Progenitor cell of endocrine pancreas (in vitro differentiated cells): ENCODE measurements around the gene FGF9. TPM values are rescaled to one million over a fixed set of nuclear protein-coding genes. Genes with fewer than 3 reads are reported as not detected.

Source experiments
- DNase-seq: peaks from one replicate; pipeline ENCODE4 v3.0.0; 2021; ENCODE audit warnings: low spot score; ENCODE audit not compliant: unreplicated experiment
- H3K27ac Mint-ChIP-seq: 2 replicates; pipeline ENCODE4 v1.8.0; 2021; ENCODE audit warnings: mild to moderate bottlenecking, moderate library complexity, mixed read lengths
- H3K27me3 Mint-ChIP-seq: 2 replicates; pipeline ENCODE4 v1.8.0; 2021; ENCODE audit warnings: mixed read lengths
- H3K36me3 Mint-ChIP-seq: 2 replicates; pipeline ENCODE4 v1.8.0; 2022; ENCODE audit warnings: mixed read lengths; ENCODE audit not compliant: insufficient read depth
- H3K4me1 Mint-ChIP-seq: 2 replicates; pipeline ENCODE4 v1.8.0; 2021; ENCODE audit warnings: low read depth, mixed read lengths
- H3K4me3 Mint-ChIP-seq: 2 replicates; pipeline ENCODE4 v1.8.0; 2021; ENCODE audit warnings: low read depth, mild to moderate bottlenecking, moderate library complexity, mixed read lengths
- H3K9me3 Mint-ChIP-seq: 2 replicates; pipeline ENCODE4 v1.8.0; 2021; ENCODE audit warnings: low read depth, mixed read lengths
- CTCF ChIP-seq: fragments of 200-600 bp; sonication (generic); IDR thresholded peaks from one replicate; pipeline ENCODE4 v1.5.0; 2021; ENCODE audit warnings: antibody characterized with exemption, mild to moderate bottlenecking; ENCODE audit not compliant: unreplicated experiment
- total RNA-seq: library from RNA; stranded (reverse); gene quantifications from 2 replicates; pipeline ENCODE4 v1.2.1, GENCODE V29; 2021

The FGF9 gene
- total RNA-seq, 1 donor from 2014 or later, result 15.9 TPM

- H3K27me3 Mint-ChIP-seq, result peaks cover 34% of the 10 kb centered on the region
- DNase-seq, result no peak
- peaks cover 44% of the 10 kb centered on the region for H3K4me1 Mint-ChIP-seq
- H3K9me3 Mint-ChIP-seq, result no peaks in the 10 kb centered on the region
- H3K4me3 Mint-ChIP-seq, result peak overlapping the region; percentile 96
- no peak overlapping the region for H3K27ac Mint-ChIP-seq
- no peak for TF ChIP-seq CTCF
- no peaks in the 10 kb centered on the region for H3K36me3 Mint-ChIP-seq
Observed at GRCh38 chr13:21672287-21672680, 1.4 kb downstream of the FGF9 start.

GRCh38 chr13:21672796-21673538 is 2.1 kb downstream of the FGF9 start:
- TF ChIP-seq CTCF, result no peak
- DNase-seq, result no peak
- Mint-ChIP-seq H3K4me1 (peaks cover 47% of the 10 kb centered on the region), H3K27ac (peak overlapping the region; percentile 64), H3K36me3 (no peaks in the 10 kb centered on the region), H3K27me3 (peaks cover 28% of the 10 kb centered on the region), H3K4me3 (peak overlapping the region; percentile 96), H3K9me3 (no peaks in the 10 kb centered on the region)

GRCh38 chr13:21673539-21673788 is 2.6 kb downstream of the FGF9 start:
- Mint-ChIP-seq H3K4me1 (peaks cover 44% of the 10 kb centered on the region), H3K27me3 (peaks cover 23% of the 10 kb centered on the region), H3K9me3 (no peaks in the 10 kb centered on the region), H3K4me3 (peak overlapping the region; percentile 96), H3K27ac (peak overlapping the region; percentile 64), H3K36me3 (no peaks in the 10 kb centered on the region)
- DNase-seq, result no peak
- peak; percentile 38 for TF ChIP-seq CTCF

GRCh38 chr13:21673789-21674489 is 3.1 kb downstream of the FGF9 start:
- DNase-seq, result peak; percentile 43
- H3K27me3 Mint-ChIP-seq, result peaks cover 19% of the 10 kb centered on the region

More at GRCh38 chr13:21673789-21674489, 3.1 kb downstream of the FGF9 start:
- no peaks in the 10 kb centered on the region for H3K36me3 Mint-ChIP-seq
- no peak for TF ChIP-seq CTCF
- H3K9me3 Mint-ChIP-seq, result no peaks in the 10 kb centered on the region
- H3K27ac Mint-ChIP-seq, result peak overlapping the region; percentile 92
- H3K4me3 Mint-ChIP-seq, result peak overlapping the region; percentile 87
- H3K4me1 Mint-ChIP-seq, result peaks cover 39% of the 10 kb centered on the region
